Raji (cell line): ENCODE data around the gene POLR1E.

Experiments
- POLR2A ChIP-seq: IDR thresholded peaks from 2 replicates; pipeline ENCODE4 v1.6.1; 2011; ENCODE audit warnings: low read depth, low read length, control low read depth; ENCODE audit not compliant: insufficient read depth

POLR1E gene

GRCh38 chr9:37515620-37516258, 30.0 kb downstream of the POLR1E start:
- TF ChIP-seq POLR2A: no peak

DNA sequence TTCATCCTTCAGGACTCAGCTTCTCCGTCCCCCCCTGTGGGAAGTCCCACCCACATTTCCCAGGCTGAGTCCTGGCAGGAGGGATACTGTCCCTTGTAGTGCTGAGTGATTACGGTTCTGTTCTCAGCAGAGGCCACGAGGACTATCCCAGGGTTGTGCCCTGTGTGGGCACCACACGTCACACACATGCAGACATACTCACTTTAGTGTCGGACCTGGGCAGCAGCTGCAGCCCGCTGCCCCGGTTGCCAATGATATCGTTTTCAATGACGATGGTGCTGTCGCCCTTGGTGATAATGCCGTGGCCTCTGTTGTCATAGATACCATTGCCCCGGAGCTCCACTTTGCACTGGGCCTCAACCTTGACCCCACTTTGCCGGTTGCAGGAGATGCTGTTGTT, 32.2 kb downstream of the POLR1E start:
- TF ChIP-seq POLR2A: no peak

DNA sequence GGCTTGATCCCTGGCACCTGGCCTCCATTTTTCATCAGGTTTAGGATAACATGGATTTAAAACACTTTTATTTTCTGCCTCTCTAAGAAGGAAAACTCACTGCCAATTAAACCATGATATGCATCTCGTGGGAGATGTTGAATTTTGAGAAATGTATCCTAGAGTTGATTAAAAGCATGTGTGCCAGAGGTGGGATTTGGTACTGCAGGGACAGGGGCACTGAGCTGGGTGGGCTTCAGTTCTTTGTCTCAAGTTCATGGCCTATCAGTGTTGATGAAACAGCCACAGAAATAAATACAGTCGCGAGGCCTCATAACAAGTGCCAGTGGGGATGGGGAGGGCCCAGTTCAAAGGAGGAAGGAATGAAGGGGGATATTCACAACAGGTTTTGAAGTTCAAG, 34.9 kb downstream of the POLR1E start:
- no peak for TF ChIP-seq POLR2A

DNA sequence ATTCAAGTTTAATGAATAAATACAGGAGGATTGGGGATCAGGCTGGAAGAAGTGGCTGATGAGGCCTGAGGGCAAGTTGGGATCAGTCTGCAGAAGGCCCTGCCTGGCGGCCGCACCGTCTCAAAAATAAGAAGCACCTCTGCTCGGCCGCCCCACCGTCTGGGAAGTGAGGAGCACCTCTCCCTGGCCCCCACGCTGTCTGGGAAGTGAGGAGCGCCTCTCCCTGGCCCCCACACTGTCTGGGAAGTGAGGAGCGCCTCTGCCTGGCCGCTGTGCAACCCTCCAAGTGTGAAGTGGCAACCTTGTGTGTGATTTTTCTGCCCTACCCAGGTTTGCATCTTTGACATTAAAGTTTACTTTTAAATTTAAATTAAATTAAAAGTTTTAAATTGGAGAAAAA, 35.4 kb downstream of the POLR1E start:
- TF ChIP-seq POLR2A: no peak

GRCh38 chr9:37522971-37523370, 37.2 kb downstream of the POLR1E start:
- TF ChIP-seq POLR2A: no peak

- TF ChIP-seq POLR2A: no peak
These were observed 38.2 kb downstream of the POLR1E start for GRCh38 chr9:37523916-37524315.

DNA sequence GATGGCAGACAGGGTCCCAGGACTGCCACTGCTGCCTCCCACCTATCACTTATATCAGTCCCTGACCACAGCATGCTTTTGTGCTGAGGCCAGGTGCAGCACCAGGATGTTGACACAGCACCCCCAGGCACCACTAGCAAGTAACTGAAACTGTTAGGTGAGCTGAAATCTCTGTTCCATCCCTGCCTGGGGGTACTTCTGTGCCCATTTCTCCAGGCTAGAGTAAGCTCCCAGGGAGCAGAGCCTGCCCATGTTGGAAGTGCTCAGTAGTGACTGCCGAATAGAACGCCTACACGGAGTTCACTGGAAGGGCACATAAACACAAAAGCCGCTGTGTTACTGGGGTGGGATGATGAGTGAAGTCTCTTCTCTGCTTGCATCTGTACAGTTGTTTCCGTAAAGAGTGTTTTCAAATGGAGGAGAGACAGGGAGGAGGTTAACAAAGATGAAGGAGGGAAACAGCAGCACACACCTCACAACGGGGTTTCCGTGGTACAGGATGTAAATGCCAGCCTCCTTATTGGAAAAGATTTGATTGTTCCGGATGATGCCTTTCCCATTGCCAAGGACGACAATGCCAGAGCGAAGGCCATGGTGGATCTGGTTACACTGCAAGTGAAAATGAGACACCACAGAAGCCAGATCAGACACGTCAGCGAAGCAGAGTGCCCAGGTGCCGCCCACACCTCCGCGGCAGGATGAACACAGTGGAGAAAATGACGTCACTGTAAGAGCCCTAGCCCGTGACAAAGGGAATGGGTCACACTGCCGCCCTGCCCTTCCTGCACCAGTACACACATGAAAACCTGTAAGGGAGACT, 43.1 kb downstream of the POLR1E start:
- TF ChIP-seq POLR2A: no peak

- TF ChIP-seq POLR2A: no peak
These were observed 46.0 kb downstream of the POLR1E start for GRCh38 chr9:37531699-37532098.

- TF ChIP-seq POLR2A: no peak
These were observed 48.7 kb downstream of the POLR1E start for GRCh38 chr9:37534412-37534811.

DNA sequence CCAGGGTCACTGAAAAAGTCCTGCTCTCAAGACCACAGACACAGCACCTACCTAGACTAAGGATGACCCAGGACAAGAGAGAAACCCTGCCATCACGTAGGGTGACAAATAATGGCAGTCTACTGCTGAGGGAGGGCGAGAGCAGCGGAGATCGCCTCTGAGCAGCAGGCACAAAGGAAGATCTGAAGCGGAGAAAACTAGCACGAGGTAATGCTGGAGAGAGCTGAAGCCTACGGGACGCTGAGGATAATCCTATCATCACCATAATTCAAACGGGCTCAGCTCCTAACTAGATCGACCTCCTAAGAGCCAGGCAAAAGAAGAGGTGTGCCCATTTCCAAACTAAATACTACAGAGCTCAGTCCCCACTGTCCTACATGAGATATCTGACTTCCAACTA, 49.2 kb downstream of the POLR1E start:
- no peak for TF ChIP-seq POLR2A

DNA sequence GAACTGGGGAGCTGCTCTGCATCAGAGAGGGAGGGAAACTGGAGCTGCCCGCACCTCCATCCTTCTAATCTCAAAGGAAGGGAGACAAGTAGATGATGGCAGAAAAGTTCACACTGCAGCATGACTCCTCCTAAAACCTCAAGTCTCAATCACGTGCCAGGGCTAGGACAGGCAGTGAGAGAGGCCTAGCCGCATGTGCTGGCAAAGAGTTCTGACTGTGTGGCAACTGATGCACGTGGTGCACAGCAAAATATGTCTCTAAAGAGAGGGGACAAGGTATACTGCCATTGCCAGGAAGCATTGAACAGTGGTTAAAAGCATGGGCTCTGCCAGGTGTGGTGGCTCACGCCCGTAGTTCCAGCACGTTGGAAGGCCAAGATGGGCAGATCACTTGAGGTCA, 52.4 kb downstream of the POLR1E start:
- TF ChIP-seq POLR2A: no peak

DNA sequence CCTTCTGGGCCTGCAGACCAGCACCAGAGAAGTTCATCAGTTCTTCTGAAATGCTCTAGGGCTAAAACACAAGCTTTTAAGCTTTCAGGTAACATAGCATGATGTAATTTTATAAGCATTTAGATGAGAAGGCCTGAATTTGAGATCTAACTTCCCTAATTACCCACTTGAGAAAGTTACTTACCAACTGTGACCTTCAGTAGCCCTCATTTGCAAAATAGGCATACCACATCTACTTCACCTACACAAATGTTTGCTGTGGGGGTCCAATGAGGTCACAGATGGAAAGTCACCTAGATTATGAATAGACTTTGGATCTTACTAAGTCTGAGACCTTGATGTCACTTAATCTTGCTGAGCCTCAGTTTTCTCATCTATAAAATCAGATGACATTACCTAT, 53.9 kb downstream of the POLR1E start:
- no peak for TF ChIP-seq POLR2A

GRCh38 chr9:37540634-37541033, 54.9 kb downstream of the POLR1E start:
- TF ChIP-seq POLR2A: no peak

DNA sequence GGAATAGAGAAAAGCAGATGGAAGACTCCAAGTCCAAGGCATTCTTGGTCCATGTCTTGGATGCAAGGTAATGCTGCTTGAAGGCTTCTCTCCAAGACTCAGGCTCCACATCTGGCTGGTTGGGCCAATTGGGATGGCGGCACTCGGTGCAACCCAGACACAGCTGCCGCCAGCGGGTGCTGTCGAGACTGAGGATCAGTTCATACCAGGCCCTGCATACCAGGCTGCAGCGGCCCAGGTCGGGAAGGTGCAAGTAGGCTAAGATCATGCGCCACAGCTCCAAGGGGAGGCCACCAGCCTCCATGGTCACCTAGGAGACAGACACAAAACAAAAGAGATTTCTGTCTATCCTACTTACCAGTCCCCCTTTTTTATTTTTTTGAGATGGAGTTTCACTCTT, 55.7 kb downstream of the POLR1E start:
- no peak for TF ChIP-seq POLR2A

- no peak for TF ChIP-seq POLR2A
These were observed 56.7 kb downstream of the POLR1E start for GRCh38 chr9:37542488-37542887.

GRCh38 chr9:37542895-37543294, 57.1 kb downstream of the POLR1E start:
- no peak for TF ChIP-seq POLR2A

DNA sequence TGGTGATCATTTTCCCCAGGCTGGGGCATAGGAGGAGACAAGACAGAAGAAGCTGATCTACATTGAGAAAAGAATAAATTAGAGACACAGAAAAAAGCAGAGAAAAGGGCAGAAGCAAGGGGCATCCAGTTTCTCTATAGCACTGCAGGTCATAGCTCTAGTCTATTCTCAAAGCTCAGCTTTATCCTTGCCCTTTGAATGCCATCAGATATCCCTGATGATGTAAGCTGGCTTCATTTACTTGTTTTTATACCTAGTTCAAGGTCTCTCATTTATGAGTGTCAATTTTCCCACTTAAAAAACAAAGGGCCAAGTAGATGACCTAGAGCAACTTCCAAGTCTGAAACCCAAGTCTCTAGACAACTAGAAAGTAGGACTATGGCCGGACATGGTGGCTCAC, 57.7 kb downstream of the POLR1E start:
- no peak for TF ChIP-seq POLR2A
